NCI-H1105 (cell line): ENCODE data around the gene NEURL1B.
A peak's percentile ranks its signal among the peaks of the same experiment; 100 is the strongest.
"Not testable (repeated sequence)": the region's sequence is repeated elsewhere in the genome, so short reads cannot be mapped to it uniquely, and the experiment has no call there.

Experiments used
- DNase-seq: peaks from one replicate; lab custom pipeline; 2025; lab: John Stamatoyannopoulos, UW

The NEURL1B gene

DNA sequence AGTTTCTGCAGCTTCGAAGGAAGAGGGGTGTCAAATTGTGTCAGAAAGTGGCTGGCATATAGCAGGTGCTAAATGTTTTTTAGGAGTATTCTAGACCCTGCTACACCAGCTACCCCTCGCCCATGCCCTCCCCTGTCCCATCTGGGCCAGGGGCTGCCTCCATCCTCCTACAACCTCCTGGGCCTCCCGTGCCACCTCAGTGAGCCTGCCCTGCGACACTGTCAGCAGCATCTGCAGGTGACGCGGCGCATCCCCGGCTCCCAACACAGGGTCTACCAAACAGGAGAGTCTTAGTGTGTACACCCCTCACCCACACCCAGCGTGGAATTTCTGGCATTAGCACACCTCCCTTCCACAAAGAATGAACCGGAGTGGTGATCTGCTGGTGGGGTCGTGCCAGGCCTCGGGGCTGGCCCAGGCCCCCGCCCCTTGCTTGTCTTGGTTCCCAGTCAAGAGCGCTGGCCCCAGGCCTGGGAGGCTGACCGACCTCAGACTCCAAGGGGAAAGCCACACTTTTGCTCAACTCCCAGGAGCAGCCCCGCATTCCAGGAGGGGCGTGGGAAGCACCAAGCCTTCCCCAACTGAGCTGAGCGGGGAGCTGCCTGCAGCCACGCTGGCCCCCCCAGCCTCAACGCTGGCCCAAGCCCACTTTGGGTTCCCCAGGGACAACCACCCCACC, 55.2 kb downstream of the NEURL1B start:
- no peak for DNase-seq

- DNase-seq: peak; percentile 64
These were observed 56.4 kb downstream of the NEURL1B start for GRCh38 chr5:172697123-172698121.

- no peak for DNase-seq
These were observed 58.4 kb downstream of the NEURL1B start for GRCh38 chr5:172699423-172699822.

- DNase-seq: no peak
These were observed 58.9 kb downstream of the NEURL1B start for GRCh38 chr5:172699999-172700364.

DNA sequence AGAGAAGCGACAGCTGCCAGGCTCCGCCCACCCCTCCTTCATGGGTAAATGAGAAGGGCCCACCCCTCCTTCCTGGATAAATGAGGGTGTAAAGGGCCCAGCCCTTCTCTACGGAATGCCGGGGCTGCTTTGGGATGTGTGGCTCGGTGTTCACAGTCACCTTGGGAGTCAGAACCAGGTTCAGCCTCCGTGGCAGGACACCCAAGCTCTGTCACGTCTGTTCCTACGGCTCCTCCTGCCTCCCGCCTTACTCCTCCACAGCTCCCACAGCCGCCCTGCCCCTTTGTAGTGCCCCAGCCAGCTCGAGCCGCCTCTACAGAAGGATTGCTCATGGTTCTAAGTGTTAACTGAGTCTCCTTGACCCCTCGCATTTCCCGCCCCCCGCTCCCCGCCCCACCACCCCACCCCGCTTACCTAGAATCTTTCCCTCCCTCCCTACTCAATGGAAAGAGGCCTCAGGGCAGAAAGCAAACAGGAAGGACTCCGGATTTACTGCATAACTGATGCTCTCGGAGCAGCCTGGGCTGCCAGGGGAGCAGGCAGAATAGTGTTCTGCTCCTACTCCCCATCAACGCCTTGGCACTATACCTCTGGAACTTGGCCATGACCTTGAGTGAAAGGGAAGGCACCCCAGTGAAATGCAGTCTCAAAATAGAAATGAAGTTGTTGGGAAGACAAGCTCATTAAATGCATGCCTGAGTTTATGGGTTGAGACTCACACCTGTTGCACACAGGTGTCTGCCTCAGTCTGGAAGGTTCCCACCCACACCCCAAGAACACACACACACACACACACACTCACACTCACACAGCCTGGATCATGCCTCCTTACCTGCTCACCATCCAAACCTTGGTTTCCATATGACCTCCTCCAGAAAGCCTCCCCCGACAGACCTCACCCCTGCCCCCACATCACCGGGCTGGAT, 59.6 kb downstream of the NEURL1B start:
- no peak for DNase-seq

DNA sequence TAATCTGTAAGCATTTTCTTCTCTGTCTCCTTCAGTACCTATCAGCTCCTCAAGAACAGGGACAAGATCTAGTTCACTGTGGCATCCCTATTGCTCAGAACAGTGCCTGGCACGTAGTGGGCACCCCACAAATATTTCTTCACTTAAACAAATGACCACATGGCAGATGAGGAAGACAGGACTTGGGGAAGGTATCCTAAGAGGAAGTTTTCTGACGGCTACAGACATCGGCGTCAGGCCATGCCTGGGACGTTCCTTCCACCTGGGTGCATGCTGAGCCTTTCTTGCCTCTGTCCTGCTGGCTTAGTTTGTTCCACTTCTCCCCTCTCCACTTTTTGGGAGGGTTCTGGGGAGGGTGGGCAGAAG, 60.2 kb downstream of the NEURL1B start:
- DNase-seq: no peak

DNA sequence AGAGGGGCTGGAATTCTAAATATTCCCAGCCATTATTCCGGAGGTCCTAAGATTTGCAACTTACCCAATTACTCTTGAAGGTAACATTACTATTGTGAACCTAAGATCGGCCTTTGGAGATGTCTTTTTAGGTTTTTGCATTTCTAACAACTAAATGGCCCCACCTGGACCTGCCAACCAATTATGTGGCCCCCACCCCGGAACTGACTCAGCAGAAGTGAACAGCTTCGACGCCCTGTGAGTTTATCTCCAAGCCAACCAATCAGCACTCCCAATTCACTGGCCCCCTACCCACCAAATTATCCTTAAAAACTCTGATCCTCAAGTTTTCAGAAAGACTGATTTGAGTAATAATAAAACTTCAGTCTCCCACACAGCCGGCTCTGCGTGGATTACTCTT, 62.9 kb downstream of the NEURL1B start:
- DNase-seq: no peak

- no peak for DNase-seq
These were observed 64.6 kb downstream of the NEURL1B start for GRCh38 chr5:172705576-172706084.

DNA sequence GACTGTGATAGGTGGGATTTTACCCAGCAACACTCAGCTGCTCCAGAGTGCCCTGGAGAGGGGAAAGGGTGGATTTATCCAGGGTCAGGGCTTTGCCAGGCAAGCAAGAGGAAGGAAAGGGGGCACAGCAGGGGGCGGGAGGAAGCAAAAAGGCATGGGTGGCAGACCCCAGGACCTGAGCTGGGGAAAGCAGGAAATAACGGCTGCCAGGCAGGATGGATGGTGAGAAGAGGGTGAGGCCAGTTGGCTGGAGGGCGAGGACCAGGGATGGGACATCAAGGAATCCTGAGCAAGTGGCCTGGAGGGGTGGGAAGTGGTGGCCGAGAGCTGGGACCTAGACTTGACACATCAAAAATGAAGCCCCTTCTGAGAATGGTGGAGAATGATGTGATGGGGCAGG, 65.7 kb downstream of the NEURL1B start:
- DNase-seq: no peak

DNA sequence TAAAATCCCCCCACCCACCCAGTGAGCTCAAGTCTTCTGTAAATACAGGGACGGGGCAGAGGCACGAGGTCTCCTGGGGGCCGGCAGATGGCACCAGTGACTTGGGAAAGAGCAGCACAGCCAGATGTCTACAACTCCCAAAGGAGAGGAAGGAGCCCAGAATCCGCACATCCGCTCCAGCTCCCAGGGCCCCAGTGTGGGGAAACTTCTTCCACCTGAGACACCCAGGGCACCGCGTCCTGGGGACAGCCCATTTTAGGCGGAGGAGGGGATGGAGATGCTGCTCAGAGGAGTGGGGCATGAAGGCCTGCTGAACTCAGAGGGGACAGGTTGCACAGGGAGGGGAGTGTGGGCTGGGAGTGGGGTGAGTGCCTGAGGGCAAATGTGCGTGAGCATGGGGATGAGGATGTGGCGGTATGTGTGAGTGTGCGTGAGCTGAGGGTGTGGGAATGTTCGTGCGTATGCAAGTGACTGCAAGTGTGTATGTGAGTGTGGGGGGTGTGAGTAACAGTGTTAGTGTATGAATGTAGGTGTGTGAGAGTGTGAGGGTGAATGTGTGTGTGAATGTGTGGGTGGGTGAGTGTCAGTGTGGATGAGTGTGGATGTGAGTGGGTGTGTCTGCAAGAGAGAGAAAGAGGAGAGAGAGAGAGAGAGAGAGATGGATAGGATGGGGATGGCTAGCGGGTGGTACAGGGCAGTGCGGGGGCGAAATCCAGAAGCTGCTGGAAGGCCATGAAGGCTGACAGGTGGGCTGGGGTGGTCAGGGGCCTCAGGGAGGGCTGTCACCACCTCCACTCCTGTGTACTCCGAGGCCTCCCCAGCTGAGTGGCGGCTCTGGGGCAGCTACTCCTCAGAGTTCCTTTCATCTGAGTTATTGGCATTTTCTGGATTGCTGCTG, 66.5 kb downstream of the NEURL1B start:
- DNase-seq: no peak

- no peak for DNase-seq
These were observed 67.1 kb downstream of the NEURL1B start for GRCh38 chr5:172708183-172708505.

DNA sequence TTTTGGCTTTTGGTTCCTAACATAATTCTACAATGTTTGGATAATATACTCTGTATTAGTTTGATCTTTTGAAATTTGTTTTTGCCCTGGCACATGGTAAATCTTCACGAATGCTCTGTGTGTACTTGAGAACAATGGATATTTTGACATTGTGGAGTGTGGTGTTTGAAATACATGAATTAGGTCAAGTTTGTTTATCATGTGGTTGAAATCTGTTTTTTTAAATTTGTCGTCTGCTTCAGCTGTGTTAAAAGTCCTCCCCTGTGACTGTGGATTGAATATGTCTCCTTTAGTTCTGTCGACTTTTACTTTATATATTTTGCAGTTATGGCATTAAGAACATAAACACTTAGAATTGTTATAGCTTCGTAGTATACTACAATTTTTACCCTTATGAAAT, 69.6 kb downstream of the NEURL1B start:
- no peak for DNase-seq

- DNase-seq: not testable (repeated sequence)
These were observed 70.3 kb downstream of the NEURL1B start for GRCh38 chr5:172711321-172711861.

DNA sequence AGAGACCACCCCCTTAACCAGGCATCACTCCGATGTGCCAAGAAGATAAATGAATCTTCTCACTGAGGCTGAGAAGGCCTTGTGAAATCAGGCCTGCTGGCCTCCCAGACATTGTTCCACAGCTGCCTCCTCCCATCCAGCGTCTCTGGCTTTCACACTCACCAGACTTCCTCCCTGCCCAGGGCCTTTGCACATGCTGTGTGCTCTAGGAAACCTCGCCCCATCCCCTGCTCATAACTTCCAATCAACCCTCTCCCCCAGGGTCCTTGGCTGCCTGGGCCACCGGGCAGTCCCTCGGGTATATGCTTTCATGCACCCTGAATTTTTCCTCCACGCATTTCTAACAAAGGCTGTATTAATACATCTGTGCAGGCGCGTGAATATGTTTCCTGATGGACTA, 71.5 kb downstream of the NEURL1B start:
- DNase-seq: no peak

DNA sequence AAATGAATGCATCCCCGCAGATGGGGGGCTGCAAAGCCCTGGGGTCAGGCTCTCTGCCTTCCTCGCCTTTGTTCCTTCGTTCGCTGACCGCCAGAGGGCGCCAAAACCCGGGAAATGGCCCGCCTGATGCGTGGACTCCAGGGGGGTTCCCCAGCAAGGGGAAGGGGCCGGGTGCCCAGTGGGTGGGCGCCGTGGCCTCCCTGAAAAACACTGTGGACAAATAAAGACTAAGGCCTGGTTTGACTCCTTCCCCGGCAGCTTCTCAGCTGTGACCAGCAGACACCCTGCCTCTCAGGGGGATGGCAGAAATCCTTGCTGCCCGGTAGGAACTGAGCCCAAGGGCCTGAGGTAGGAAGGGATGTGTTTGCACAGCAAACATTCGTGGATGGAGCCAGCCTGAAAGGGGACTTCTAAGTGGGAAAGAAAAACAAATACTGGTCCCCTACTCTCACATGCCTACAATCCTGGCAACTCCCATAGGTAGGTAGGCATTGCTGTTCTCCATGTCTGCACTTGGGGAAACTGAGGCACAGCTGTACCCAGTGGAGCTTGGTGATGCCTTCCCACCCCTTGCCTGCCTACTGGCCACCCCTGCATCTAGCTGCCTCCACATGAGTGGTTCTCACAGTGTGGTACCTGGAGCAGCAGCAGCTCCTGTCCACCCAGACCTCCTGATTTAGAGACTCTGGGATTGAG, 72.2 kb downstream of the NEURL1B start:
- DNase-seq: no peak

GRCh38 chr5:172713809-172714490, 72.9 kb downstream of the NEURL1B start:
- no peak for DNase-seq

DNA sequence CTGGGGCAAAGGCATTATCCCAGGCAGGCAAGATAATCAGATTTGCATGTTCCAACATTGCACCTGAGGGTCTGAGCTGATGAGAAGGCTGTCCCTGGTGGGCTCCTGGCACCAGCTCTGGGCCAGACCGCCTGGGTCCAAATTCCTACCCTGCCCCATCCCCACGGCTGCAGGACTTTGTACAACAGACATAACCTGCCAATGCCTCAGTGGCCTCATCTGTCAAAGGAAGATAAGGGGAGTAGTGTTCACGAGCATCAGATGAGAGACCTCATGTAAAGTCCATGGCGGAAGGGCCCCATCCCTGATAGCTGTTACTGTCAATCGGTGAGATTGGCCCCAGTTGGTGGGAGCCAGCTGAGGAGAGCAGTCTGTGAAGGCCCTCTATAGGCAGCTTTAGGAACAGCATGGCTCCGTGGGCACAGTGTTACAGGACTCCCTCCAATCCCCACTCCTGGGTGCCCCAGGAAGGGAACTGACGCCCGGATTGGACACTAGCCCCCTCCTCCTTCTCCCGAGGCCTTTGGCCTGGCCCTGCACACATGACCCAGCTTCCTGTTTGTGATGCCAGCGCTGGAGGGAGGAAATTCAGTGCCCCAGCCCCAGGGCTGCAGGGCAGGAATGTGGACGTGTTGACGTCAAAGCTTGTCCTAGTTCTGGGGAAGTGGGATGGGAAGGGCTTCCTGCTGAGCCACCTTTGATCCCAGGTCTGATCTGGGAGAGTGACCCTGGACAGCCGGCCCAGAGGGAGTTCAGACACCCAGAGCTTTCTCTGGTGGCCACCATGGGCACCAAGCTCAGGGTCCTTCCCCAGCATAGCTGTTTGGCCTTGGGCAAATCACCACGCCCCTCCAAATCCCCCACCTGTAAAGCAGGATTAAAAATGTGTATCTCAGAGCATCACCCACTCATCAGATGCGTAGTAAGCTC, 73.7 kb downstream of the NEURL1B start:
- peak; percentile 23 for DNase-seq

DNA sequence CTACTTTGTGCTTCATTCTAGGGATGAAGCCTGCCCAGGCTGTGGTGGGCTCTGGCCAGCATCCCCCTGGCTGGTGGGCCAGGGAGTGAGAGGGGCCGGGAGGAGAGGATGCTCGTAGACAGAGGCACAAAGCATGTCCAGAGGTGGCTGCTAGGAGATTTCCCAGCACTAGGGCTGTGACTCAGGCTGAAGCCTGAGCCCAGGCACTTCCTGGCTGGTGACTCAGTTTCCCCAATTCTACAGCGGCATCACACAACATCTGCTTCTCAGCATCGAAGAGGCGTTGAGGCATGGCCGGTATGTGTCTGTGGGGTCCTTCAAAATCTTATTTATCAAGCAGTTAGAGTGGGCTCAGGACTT, 74.3 kb downstream of the NEURL1B start:
- no peak for DNase-seq
